GM18868 (cell line): Measurements from ENCODE around the gene SOAT2.

Experiments used
- ATAC-seq: cut with Tn5 transposase; IDR thresholded peaks from one replicate; pipeline ENCODE4 v1.9.1; 2021; ENCODE audit warnings: mild to moderate bottlenecking, moderate library complexity; ENCODE audit not compliant: unreplicated experiment

The SOAT2 gene

GRCh38 chr12:53102883-53103807 is at the start of gene SOAT2:
Gene SOAT2 (plus strand): TSS chr12:53103486. CDS start chr12:53103578, 92 bp downstream.
- peak; percentile 43 for ATAC-seq

GRCh38 chr12:53054112-53054878 is 49.0 kb upstream of the SOAT2 start:
- peak; percentile 91 for ATAC-seq

GRCh38 chr12:53055471-53056266 is 47.6 kb upstream of the SOAT2 start:
- ATAC-seq, result no peak

- ATAC-seq, result no peak
Observed at GRCh38 chr12:53056296-53056695, 47.0 kb upstream of the SOAT2 start.

GRCh38 chr12:53056901-53057300 is 46.4 kb upstream of the SOAT2 start:
- ATAC-seq, result no peak

- ATAC-seq, result no peak
Observed at GRCh38 chr12:53057816-53058500, 45.3 kb upstream of the SOAT2 start.

- no peak for ATAC-seq
Observed at GRCh38 chr12:53058674-53059433, 44.4 kb upstream of the SOAT2 start.

GRCh38 chr12:53059434-53060063 is 43.7 kb upstream of the SOAT2 start:
- ATAC-seq, result no peak

GRCh38 chr12:53060064-53060720 is 43.1 kb upstream of the SOAT2 start:
- no peak for ATAC-seq

GRCh38 chr12:53060721-53061276 is 42.5 kb upstream of the SOAT2 start:
- no peak for ATAC-seq

- no peak for ATAC-seq
Observed at GRCh38 chr12:53061404-53062010, 41.8 kb upstream of the SOAT2 start.

- no peak for ATAC-seq
Observed at GRCh38 chr12:53062011-53062961, 41.0 kb upstream of the SOAT2 start.

- ATAC-seq, result no peak
Observed at GRCh38 chr12:53062977-53063707, 40.1 kb upstream of the SOAT2 start.

- ATAC-seq, result no peak
Observed at GRCh38 chr12:53063708-53064612, 39.3 kb upstream of the SOAT2 start.
